Stimulated activated naive B cell treated with anti-CD40 and anti-IgM and Interleukin-4, amounts not matched to agents 10 μg/mL and 1 μg/mL and 100 μg/mL, for 72 hours (primary cell): Measurements from ENCODE around the gene PEX11G.
A peak's percentile ranks its signal among the peaks of the same experiment; 100 is the strongest.
"Not testable (repeated sequence)": the region's sequence is repeated elsewhere in the genome, so short reads cannot be mapped to it uniquely, and the experiment has no call there.

ENCODE experiments used
- ATAC-seq, 2 donors: fragments of 150-1000 bp; cut with Tn5 transposase; replicated peaks; 2 replicates each; pipeline ENCODE4 v1.10.0; 2021; ENCODE audit warnings: moderate library complexity in 1 of 2
- DNase-seq: peaks from one replicate; pipeline ENCODE4 v3.0.0; 2021
- H3K27ac Mint-ChIP-seq: one replicate; pipeline ENCODE4 v1.8.0; 2022; ENCODE audit warnings: mild to moderate bottlenecking, mixed read lengths
- H3K27me3 Mint-ChIP-seq, 2 donors: one replicate each; pipeline ENCODE4 v1.8.0; 2022; ENCODE audit warnings: mixed read lengths in 2 of 2
- H3K36me3 Mint-ChIP-seq, 2 donors: one replicate each; pipeline ENCODE4 v1.8.0; 2022; ENCODE audit warnings: mixed read lengths in 2 of 2, mild to moderate bottlenecking in 1 of 2
- H3K4me1 Mint-ChIP-seq, 2 donors: one replicate each; pipeline ENCODE4 v1.8.0; 2022; ENCODE audit warnings: mixed read lengths in 2 of 2, mild to moderate bottlenecking in 1 of 2
- H3K4me3 Mint-ChIP-seq, 2 donors: one replicate each; pipeline ENCODE4 v1.8.0; 2022; ENCODE audit warnings: mild to moderate bottlenecking in 2 of 2, mixed read lengths in 2 of 2, moderate library complexity in 1 of 2
- H3K9me3 Mint-ChIP-seq, 2 donors: one replicate each; pipeline ENCODE4 v1.8.0; 2022; ENCODE audit warnings: mixed read lengths in 2 of 2, mild to moderate bottlenecking in 1 of 2

Gene PEX11G

GRCh38 chr19:7456964-7457541 lies 31.8 kb downstream of the PEX11G start:
- Mint-ChIP-seq H3K4me1 (peaks cover 0 to 11% of the 10 kb centered on the region in 2 donors), H3K36me3 (peaks cover 53 to 70% of the 10 kb centered on the region in 2 donors), H3K9me3 (peaks cover 2 to 8% of the 10 kb centered on the region in 2 donors), H3K4me3 (no peak overlapping the region), H3K27me3 (no peaks in the 10 kb centered on the region), H3K27ac (peak overlapping the region; percentile 5)
- no peak for ATAC-seq
- DNase-seq = no peak

- peaks cover 4 to 8% of the 10 kb centered on the region in 2 donors for H3K9me3 Mint-ChIP-seq
- H3K27ac Mint-ChIP-seq = peak overlapping the region; percentile 52
- DNase-seq = no peak
- peaks cover 3 to 14% of the 10 kb centered on the region in 2 donors for H3K4me1 Mint-ChIP-seq
- no peaks in the 10 kb centered on the region for H3K27me3 Mint-ChIP-seq
- H3K36me3 Mint-ChIP-seq = peaks cover 59 to 75% of the 10 kb centered on the region in 2 donors
- no peak for ATAC-seq
- H3K4me3 Mint-ChIP-seq = no peak overlapping the region
Observed at GRCh38 chr19:7455600-7456296, 33.1 kb downstream of the PEX11G start.

- no peak for ATAC-seq
- Mint-ChIP-seq H3K27ac (peak overlapping the region; percentile 52), H3K36me3 (peaks cover 65 to 78% of the 10 kb centered on the region in 2 donors), H3K27me3 (no peaks in the 10 kb centered on the region), H3K9me3 (peaks cover 8 to 9% of the 10 kb centered on the region in 2 donors), H3K4me3 (no peak overlapping the region), H3K4me1 (peaks cover 6 to 20% of the 10 kb centered on the region in 2 donors)
- no peak for DNase-seq
Observed at GRCh38 chr19:7454998-7455397, 33.8 kb downstream of the PEX11G start.

- Mint-ChIP-seq H3K4me3 (no peak overlapping the region), H3K36me3 (peaks cover 58 to 71% of the 10 kb centered on the region in 2 donors), H3K27ac (no peak overlapping the region), H3K4me1 (peaks cover 6 to 18% of the 10 kb centered on the region in 2 donors), H3K27me3 (no peaks in the 10 kb centered on the region), H3K9me3 (peaks cover 5 to 9% of the 10 kb centered on the region in 2 donors)
- DNase-seq = no peak
- ATAC-seq = no peak
Observed at GRCh38 chr19:7450243-7451223, 38.3 kb downstream of the PEX11G start.

- ATAC-seq = peak; percentile 50 to 57
- Mint-ChIP-seq H3K27ac (peak overlapping the region; percentile 37), H3K4me1 (peaks cover 6 to 14% of the 10 kb centered on the region in 2 donors), H3K36me3 (peaks cover 52 to 66% of the 10 kb centered on the region in 2 donors)
- not testable (repeated sequence) for H3K4me3 Mint-ChIP-seq, H3K27me3 Mint-ChIP-seq, H3K9me3 Mint-ChIP-seq, DNase-seq
Observed at GRCh38 chr19:7449391-7450070, 39.3 kb downstream of the PEX11G start.

GRCh38 chr19:7447648-7448047 lies 41.2 kb downstream of the PEX11G start:
- Mint-ChIP-seq H3K9me3 (peaks cover 0 to 6% of the 10 kb centered on the region in 2 donors), H3K36me3 (peaks cover 46 to 59% of the 10 kb centered on the region in 2 donors), H3K4me3 (no peak overlapping the region), H3K27ac (no peak overlapping the region), H3K27me3 (no peaks in the 10 kb centered on the region), H3K4me1 (peaks cover 6 to 10% of the 10 kb centered on the region in 2 donors)
- DNase-seq (no peak), ATAC-seq (no peak)

GRCh38 chr19:7445104-7445503 lies 43.7 kb downstream of the PEX11G start:
- Mint-ChIP-seq H3K9me3 (peaks cover 0 to under 1% of the 10 kb centered on the region in 2 donors), H3K4me1 (peaks cover 0 to under 1% of the 10 kb centered on the region in 2 donors), H3K4me3 (no peak overlapping the region), H3K36me3 (peaks cover 37 to 47% of the 10 kb centered on the region in 2 donors), H3K27ac (no peak overlapping the region), H3K27me3 (no peaks in the 10 kb centered on the region)
- no peak for ATAC-seq
- DNase-seq = no peak

- no peaks in the 10 kb centered on the region for H3K27me3 Mint-ChIP-seq
- peaks cover 34 to 40% of the 10 kb centered on the region in 2 donors for H3K36me3 Mint-ChIP-seq
- no peaks in the 10 kb centered on the region for H3K4me1 Mint-ChIP-seq
- ATAC-seq (no peak), DNase-seq (no peak)
- H3K27ac Mint-ChIP-seq = no peak overlapping the region
- no peaks in the 10 kb centered on the region for H3K9me3 Mint-ChIP-seq
- no peak overlapping the region for H3K4me3 Mint-ChIP-seq
Observed at GRCh38 chr19:7444042-7444441, 44.8 kb downstream of the PEX11G start.

- Mint-ChIP-seq H3K4me3 (no peak overlapping the region), H3K27ac (peak overlapping the region; percentile 81), H3K36me3 (peaks cover 22 to 24% of the 10 kb centered on the region in 2 donors), H3K4me1 (no peaks in the 10 kb centered on the region), H3K27me3 (no peaks in the 10 kb centered on the region), H3K9me3 (no peaks in the 10 kb centered on the region)
- DNase-seq (no peak), ATAC-seq (no peak)
Observed at GRCh38 chr19:7442423-7442822, 46.4 kb downstream of the PEX11G start.

GRCh38 chr19:7441468-7442146 lies 47.2 kb downstream of the PEX11G start:
- H3K27me3 Mint-ChIP-seq = no peaks in the 10 kb centered on the region
- no peak overlapping the region for H3K27ac Mint-ChIP-seq
- ATAC-seq (no peak), DNase-seq (no peak)
- no peaks in the 10 kb centered on the region for H3K9me3 Mint-ChIP-seq
- no peaks in the 10 kb centered on the region for H3K4me1 Mint-ChIP-seq
- H3K4me3 Mint-ChIP-seq = no peak overlapping the region
- H3K36me3 Mint-ChIP-seq = peaks cover 19 to 22% of the 10 kb centered on the region in 2 donors

- Mint-ChIP-seq H3K4me3 (no peak overlapping the region), H3K27me3 (no peaks in the 10 kb centered on the region), H3K27ac (no peak overlapping the region), H3K4me1 (peaks cover 0 to 6% of the 10 kb centered on the region in 2 donors), H3K36me3 (peaks cover 16 to 23% of the 10 kb centered on the region in 2 donors), H3K9me3 (no peaks in the 10 kb centered on the region)
- DNase-seq (no peak), ATAC-seq (no peak)
Observed at GRCh38 chr19:7440188-7440975, 48.5 kb downstream of the PEX11G start.

GRCh38 chr19:7435586-7435985 lies 53.2 kb downstream of the PEX11G start:
- Mint-ChIP-seq H3K36me3 (peaks cover 4 to 8% of the 10 kb centered on the region in 2 donors), H3K4me1 (peaks cover 2 to 11% of the 10 kb centered on the region in 2 donors), H3K27ac (peak overlapping the region; percentile 67), H3K4me3 (no peak overlapping the region), H3K9me3 (no peaks in the 10 kb centered on the region), H3K27me3 (no peaks in the 10 kb centered on the region)
- DNase-seq (no peak), ATAC-seq (no peak)

GRCh38 chr19:7434391-7434790 lies 54.4 kb downstream of the PEX11G start:
- H3K36me3 Mint-ChIP-seq = peaks cover 4 to 8% of the 10 kb centered on the region in 2 donors
- ATAC-seq = no peak
- no peak overlapping the region for H3K4me3 Mint-ChIP-seq
- no peak for DNase-seq
- H3K4me1 Mint-ChIP-seq = peaks cover 2 to 11% of the 10 kb centered on the region in 2 donors
- no peaks in the 10 kb centered on the region for H3K27me3 Mint-ChIP-seq
- H3K9me3 Mint-ChIP-seq = no peaks in the 10 kb centered on the region
- peak overlapping the region; percentile 85 for H3K27ac Mint-ChIP-seq
